Activated CD4-positive, alpha-beta T cell treated with anti-CD3 and anti-CD28 coated beads, Interleukin-2, amount 10 ng/mL, durations not matched to agents 24 days and 14 days (primary cell): ENCODE data around the gene CRYBB3. TPM values are rescaled to one million over a fixed set of nuclear protein-coding genes. Genes with fewer than 3 reads are reported as not detected.
A peak's percentile ranks its signal among the peaks of the same experiment; 100 is the strongest.

ENCODE experiments used
- DNase-seq: peaks from one replicate; pipeline ENCODE4 v3.0.0; 2022
- H3K27ac Mint-ChIP-seq: one replicate; pipeline ENCODE4 v1.8.0; 2022; ENCODE audit warnings: mild to moderate bottlenecking, mixed read lengths
- H3K27me3 Mint-ChIP-seq: one replicate; pipeline ENCODE4 v1.8.0; 2022; ENCODE audit warnings: mixed read lengths
- H3K36me3 Mint-ChIP-seq: one replicate; pipeline ENCODE4 v1.8.0; 2022; ENCODE audit warnings: low read depth, mild to moderate bottlenecking, mixed read lengths
- H3K4me1 Mint-ChIP-seq: one replicate; pipeline ENCODE4 v1.8.0; 2021; ENCODE audit warnings: mixed read lengths
- H3K4me3 Mint-ChIP-seq: one replicate; pipeline ENCODE4 v1.8.0; 2022; ENCODE audit warnings: mild to moderate bottlenecking, moderate library complexity, mixed read lengths
- H3K9me3 Mint-ChIP-seq: one replicate; pipeline ENCODE4 v1.8.0; 2021; ENCODE audit warnings: mixed read lengths
- intact Hi-C: fragments of 100-400 bp; cut with micrococcal nuclease; formaldehyde crosslinking; loops from one replicate; pipeline ENCODE4 v1.15.1; 2023
- total RNA-seq: library from RNA; stranded (reverse); gene quantifications from 2 replicates; pipeline ENCODE4 v1.2.3, GENCODE V29; 2022

CRYBB3 gene
- total RNA-seq, 1 donor from 2014 or later, result 0.49 TPM

- Mint-ChIP-seq H3K36me3 (peaks cover 28% of the 10 kb centered on the region), H3K4me1 (no peaks in the 10 kb centered on the region), H3K4me3 (no peak overlapping the region), H3K9me3 (peaks cover 7% of the 10 kb centered on the region), H3K27ac (no peak overlapping the region), H3K27me3 (no peaks in the 10 kb centered on the region)
- intact Hi-C loops, result no loop called here
- no peak for DNase-seq
Measured at GRCh38 chr22:25182131-25183110, 17.2 kb upstream of the CRYBB3 start.

- H3K4me1 Mint-ChIP-seq, result no peaks in the 10 kb centered on the region
- intact Hi-C loops, result no loop called here
- peaks cover 23% of the 10 kb centered on the region for H3K36me3 Mint-ChIP-seq
- H3K27me3 Mint-ChIP-seq, result no peaks in the 10 kb centered on the region
- no peak for DNase-seq
- no peak overlapping the region for H3K27ac Mint-ChIP-seq
- no peak overlapping the region for H3K4me3 Mint-ChIP-seq
- peaks cover 7% of the 10 kb centered on the region for H3K9me3 Mint-ChIP-seq
Measured at GRCh38 chr22:25183949-25184619, 15.6 kb upstream of the CRYBB3 start.

GRCh38 chr22:25186140-25186539 is 13.5 kb upstream of the CRYBB3 start:
- H3K27ac Mint-ChIP-seq, result no peak overlapping the region
- no peaks in the 10 kb centered on the region for H3K4me1 Mint-ChIP-seq
- no peaks in the 10 kb centered on the region for H3K9me3 Mint-ChIP-seq
- no peak for DNase-seq
- peaks cover 13% of the 10 kb centered on the region for H3K36me3 Mint-ChIP-seq
- H3K4me3 Mint-ChIP-seq, result no peak overlapping the region
- intact Hi-C loops, result no loop called here
- H3K27me3 Mint-ChIP-seq, result no peaks in the 10 kb centered on the region

GRCh38 chr22:25187469-25187868 is 12.2 kb upstream of the CRYBB3 start:
- H3K4me1 Mint-ChIP-seq, result no peaks in the 10 kb centered on the region
- intact Hi-C loops, result no loop called here
- no peak overlapping the region for H3K4me3 Mint-ChIP-seq
- no peaks in the 10 kb centered on the region for H3K9me3 Mint-ChIP-seq
- no peak overlapping the region for H3K27ac Mint-ChIP-seq
- DNase-seq, result no peak
- peaks cover 5% of the 10 kb centered on the region for H3K36me3 Mint-ChIP-seq
- no peaks in the 10 kb centered on the region for H3K27me3 Mint-ChIP-seq

- Mint-ChIP-seq H3K27ac (no peak overlapping the region), H3K4me3 (no peak overlapping the region), H3K36me3 (peaks cover 8% of the 10 kb centered on the region), H3K9me3 (no peaks in the 10 kb centered on the region), H3K4me1 (no peaks in the 10 kb centered on the region), H3K27me3 (no peaks in the 10 kb centered on the region)
- intact Hi-C loops, result no loop called here
- DNase-seq, result no peak
Measured at GRCh38 chr22:25192406-25192805, 7.3 kb upstream of the CRYBB3 start.

- Mint-ChIP-seq H3K27ac (no peak overlapping the region), H3K4me1 (no peaks in the 10 kb centered on the region), H3K9me3 (no peaks in the 10 kb centered on the region), H3K36me3 (peaks cover 8% of the 10 kb centered on the region), H3K4me3 (no peak overlapping the region), H3K27me3 (no peaks in the 10 kb centered on the region)
- DNase-seq, result no peak
- intact Hi-C loops, result no loop called here
Measured at GRCh38 chr22:25193130-25193529, 6.5 kb upstream of the CRYBB3 start.

- Mint-ChIP-seq H3K4me1 (no peaks in the 10 kb centered on the region), H3K4me3 (no peak overlapping the region), H3K27ac (no peak overlapping the region), H3K27me3 (no peaks in the 10 kb centered on the region), H3K36me3 (peaks cover 8% of the 10 kb centered on the region), H3K9me3 (no peaks in the 10 kb centered on the region)
- DNase-seq, result no peak
- intact Hi-C loops, result no loop called here
Measured at GRCh38 chr22:25193548-25193947, 6.1 kb upstream of the CRYBB3 start.

GRCh38 chr22:25196326-25196725 is 3.3 kb upstream of the CRYBB3 start:
- no peak overlapping the region for H3K27ac Mint-ChIP-seq
- no peak overlapping the region for H3K4me3 Mint-ChIP-seq
- no peaks in the 10 kb centered on the region for H3K4me1 Mint-ChIP-seq
- H3K9me3 Mint-ChIP-seq, result no peaks in the 10 kb centered on the region
- no peaks in the 10 kb centered on the region for H3K27me3 Mint-ChIP-seq
- no peak for DNase-seq
- H3K36me3 Mint-ChIP-seq, result peaks cover 7% of the 10 kb centered on the region
- intact Hi-C loops, result no loop called here

- H3K4me3 Mint-ChIP-seq, result no peak overlapping the region
- H3K9me3 Mint-ChIP-seq, result no peaks in the 10 kb centered on the region
- intact Hi-C loops, result no loop called here
- H3K4me1 Mint-ChIP-seq, result peaks cover 2% of the 10 kb centered on the region
- no peak for DNase-seq
- H3K27me3 Mint-ChIP-seq, result no peaks in the 10 kb centered on the region
- no peak overlapping the region for H3K27ac Mint-ChIP-seq
- peaks cover 7% of the 10 kb centered on the region for H3K36me3 Mint-ChIP-seq
Measured at GRCh38 chr22:25197340-25197739, 2.3 kb upstream of the CRYBB3 start.

GRCh38 chr22:25200967-25201366 is 1.3 kb downstream of the CRYBB3 start:
- no peaks in the 10 kb centered on the region for H3K9me3 Mint-ChIP-seq
- no peak overlapping the region for H3K27ac Mint-ChIP-seq
- H3K4me1 Mint-ChIP-seq, result peaks cover 2% of the 10 kb centered on the region
- H3K27me3 Mint-ChIP-seq, result no peaks in the 10 kb centered on the region
- no peak for DNase-seq
- intact Hi-C loops, result loop anchor here (10.0 kb wide), 1 partner anchor 134 kb away; no protein-coding TSS in a partner anchor
- peaks cover 1% of the 10 kb centered on the region for H3K36me3 Mint-ChIP-seq
- no peak overlapping the region for H3K4me3 Mint-ChIP-seq

GRCh38 chr22:25201557-25202273 is 2.1 kb downstream of the CRYBB3 start:
- H3K27me3 Mint-ChIP-seq, result no peaks in the 10 kb centered on the region
- peaks cover under 1% of the 10 kb centered on the region for H3K36me3 Mint-ChIP-seq
- H3K4me3 Mint-ChIP-seq, result no peak overlapping the region
- H3K27ac Mint-ChIP-seq, result no peak overlapping the region
- intact Hi-C loops, result loop anchor here (1.0 to 10.0 kb wide), 3 partner anchors 120 to 1129 kb away; no protein-coding TSS in a partner anchor
- H3K4me1 Mint-ChIP-seq, result peaks cover 2% of the 10 kb centered on the region
- no peak for DNase-seq
- H3K9me3 Mint-ChIP-seq, result no peaks in the 10 kb centered on the region

- no peaks in the 10 kb centered on the region for H3K27me3 Mint-ChIP-seq
- no peak overlapping the region for H3K27ac Mint-ChIP-seq
- H3K36me3 Mint-ChIP-seq, result no peaks in the 10 kb centered on the region
- H3K9me3 Mint-ChIP-seq, result no peaks in the 10 kb centered on the region
- DNase-seq, result peak; percentile 87
- intact Hi-C loops, result loop anchor here (1.0 to 10.0 kb wide), 3 partner anchors 121 to 1128 kb away; no protein-coding TSS in a partner anchor
- peaks cover 2% of the 10 kb centered on the region for H3K4me1 Mint-ChIP-seq
- H3K4me3 Mint-ChIP-seq, result no peak overlapping the region
Measured at GRCh38 chr22:25202290-25202921, 2.7 kb downstream of the CRYBB3 start.

- H3K27ac Mint-ChIP-seq, result no peak overlapping the region
- H3K27me3 Mint-ChIP-seq, result no peaks in the 10 kb centered on the region
- H3K36me3 Mint-ChIP-seq, result no peaks in the 10 kb centered on the region
- no peak overlapping the region for H3K4me3 Mint-ChIP-seq
- no peak for DNase-seq
- peaks cover 2% of the 10 kb centered on the region for H3K4me1 Mint-ChIP-seq
- no peaks in the 10 kb centered on the region for H3K9me3 Mint-ChIP-seq
- intact Hi-C loops, result loop anchor here (2.0 to 10.0 kb wide), 2 partner anchors 132 to 1128 kb away; no protein-coding TSS in a partner anchor
Measured at GRCh38 chr22:25203082-25203481, 3.4 kb downstream of the CRYBB3 start.
